ENCODE results near the gene CALML3.

Gene CALML3

GRCh38 chr10:5571826-5572225 is 47.1 kb downstream of the CALML3 start:
- H3K4me3 ChIP-seq (ENCODE audit: low read length) = no peak overlapping the region
- no peak for TF ChIP-seq ZNF274 (IDR thresholded peaks at IDR 0.05; ENCODE audit: low read depth, low read length)

GRCh38 chr10:5573319-5573950 is 48.7 kb downstream of the CALML3 start:
- no peak for TF ChIP-seq ZNF274 (IDR thresholded peaks at IDR 0.05; ENCODE audit: low read depth, low read length)
- H3K4me3 ChIP-seq (ENCODE audit: low read length) = no peak overlapping the region

GRCh38 chr10:5573968-5574641 is 49.3 kb downstream of the CALML3 start:
- no peak for TF ChIP-seq ZNF274 (IDR thresholded peaks at IDR 0.05; ENCODE audit: low read depth, low read length)
- H3K4me3 ChIP-seq (ENCODE audit: low read length) = no peak overlapping the region

GRCh38 chr10:5574642-5575131 is 49.9 kb downstream of the CALML3 start:
- no peak overlapping the region for H3K4me3 ChIP-seq (ENCODE audit: low read length)
- TF ChIP-seq ZNF274 (IDR thresholded peaks at IDR 0.05; ENCODE audit: low read depth, low read length) = no peak

GRCh38 chr10:5575144-5575481 is 50.4 kb downstream of the CALML3 start:
- H3K4me3 ChIP-seq (ENCODE audit: low read length) = no peak overlapping the region
- no peak for TF ChIP-seq ZNF274 (IDR thresholded peaks at IDR 0.05; ENCODE audit: low read depth, low read length)

GRCh38 chr10:5575482-5576153 is 50.9 kb downstream of the CALML3 start:
- TF ChIP-seq ZNF274 (IDR thresholded peaks at IDR 0.05; ENCODE audit: low read depth, low read length) = no peak

GRCh38 chr10:5576154-5576748 is 51.5 kb downstream of the CALML3 start:
- no peak overlapping the region for H3K4me3 ChIP-seq (ENCODE audit: low read length)
- TF ChIP-seq ZNF274 (IDR thresholded peaks at IDR 0.05; ENCODE audit: low read depth, low read length) = no peak

More at GRCh38 chr10:5575482-5576153, 50.9 kb downstream of the CALML3 start:
- no peak overlapping the region for H3K4me3 ChIP-seq (ENCODE audit: low read length)

Data from GM08714 (cell line).